Measurements from ENCODE around the gene SMG5.

SMG5 gene

GRCh38 chr1:156212833-156213643, 69.6 kb downstream of the SMG5 start, which contains the start of gene PMF1:
Gene PMF1 (plus strand): TSS chr1:156213007. CDS start chr1:156213016, 9 bp downstream.
- DNase-seq (ENCODE audit: low read depth in 2 of 2): peak; percentile 92 to 94

GRCh38 chr1:156212130-156212529, 70.5 kb downstream of the SMG5 start:
- DNase-seq (ENCODE audit: low read depth in 2 of 2): no peak

DNA sequence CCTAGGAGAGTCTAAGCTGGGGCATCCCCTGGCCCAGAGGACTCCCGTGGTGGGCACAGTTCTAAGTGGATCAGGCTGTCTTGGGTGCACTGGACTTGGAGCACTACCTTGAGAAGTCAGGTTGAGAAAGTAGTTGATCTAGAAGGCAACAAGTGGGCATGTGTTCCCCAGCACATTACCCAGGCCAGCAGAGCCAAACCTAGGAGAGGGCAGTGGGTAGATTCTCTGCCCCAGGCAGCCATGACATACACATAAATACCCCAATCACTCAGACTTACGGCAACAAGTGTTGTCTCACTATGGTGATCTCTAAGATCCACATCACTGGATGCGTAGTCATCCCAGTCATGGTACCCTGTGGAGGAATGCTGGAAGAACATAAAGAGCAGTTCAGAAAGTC, 71.4 kb downstream of the SMG5 start:
- no peak for DNase-seq (ENCODE audit: low read depth in 2 of 2)

DNA sequence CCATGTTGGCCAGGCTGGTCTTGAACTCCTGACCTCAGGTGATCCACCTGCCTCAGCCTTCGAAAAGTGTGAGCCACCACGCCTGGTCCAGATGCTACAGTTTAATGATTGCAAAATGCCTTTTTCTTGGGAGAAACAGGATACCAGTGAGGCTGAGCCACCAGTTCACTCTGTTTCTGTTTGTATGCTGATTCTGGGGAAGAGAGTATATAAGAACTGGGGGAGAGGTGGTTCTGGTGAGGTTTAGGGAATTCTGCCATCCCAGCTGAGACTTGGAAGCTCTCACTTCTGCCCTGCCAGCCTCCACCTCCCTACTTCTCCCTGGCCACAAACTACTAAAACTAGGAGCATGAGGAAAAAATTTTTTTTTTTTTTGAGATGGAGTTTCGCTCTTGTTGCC, 77.9 kb downstream of the SMG5 start:
- no peak for DNase-seq (ENCODE audit: low read depth in 2 of 2)

DNA sequence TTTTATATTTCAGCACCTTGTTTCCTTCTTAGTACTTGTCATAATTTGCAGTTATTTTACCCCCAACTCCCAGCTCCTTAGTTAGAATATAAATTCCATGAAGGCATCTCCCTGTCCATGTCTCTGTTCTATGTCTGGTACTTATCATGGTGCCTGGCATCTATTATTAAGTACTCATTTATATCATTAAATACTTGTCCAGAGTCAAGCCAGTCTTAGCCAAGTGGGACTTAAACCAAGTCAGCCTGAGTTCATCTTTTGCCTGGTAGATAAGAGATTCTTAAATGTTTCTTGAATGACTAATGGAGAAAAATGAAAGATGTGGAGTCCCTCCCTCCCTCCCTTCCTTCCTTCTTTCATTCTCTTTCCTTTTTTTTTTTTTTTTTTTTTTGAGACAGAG, 79.3 kb downstream of the SMG5 start:
- DNase-seq (ENCODE audit: low read depth in 2 of 2): no peak

DNA sequence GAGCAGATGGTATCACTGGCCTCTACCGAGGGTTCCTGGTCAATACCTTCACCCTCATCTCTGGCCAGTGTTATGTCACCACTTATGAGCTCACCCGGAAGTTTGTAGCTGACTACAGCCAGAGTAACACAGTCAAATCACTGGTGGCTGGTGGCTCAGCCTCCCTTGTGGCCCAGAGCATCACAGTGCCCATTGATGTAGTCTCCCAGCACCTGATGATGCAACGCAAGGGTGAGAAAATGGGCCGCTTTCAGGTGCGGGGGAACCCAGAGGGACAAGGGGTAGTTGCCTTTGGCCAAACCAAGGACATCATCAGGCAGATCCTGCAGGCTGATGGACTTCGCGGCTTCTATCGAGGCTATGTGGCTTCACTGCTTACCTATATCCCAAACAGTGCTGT, 82.6 kb downstream of the SMG5 start:
- DNase-seq (ENCODE audit: low read depth in 2 of 2): no peak
